Astrocyte of the spinal cord (primary cell): ENCODE data around the gene CHP2.

Experiments used
- DNase-seq: peaks from one replicate; pipeline ENCODE4 v3.0.0; 2011; ENCODE audit warnings: low read depth, low spot score
- H3K4me3 ChIP-seq: 2 replicates; pipeline ENCODE4 v1.5.1; 2011; ENCODE audit warnings: low read depth, mild to moderate bottlenecking, low read length, moderate library complexity
- in situ Hi-C: cut with HindIII; loops from 2 replicates; pipeline ENCODE4 v1.10.0; 2017; ENCODE audit warnings: low sequenced_read_pairs
- TF ChIP-seq, protein P1 (sequence below): IDR thresholded peaks from 2 replicates; pipeline ENCODE4 v1.5.1; 2012; ENCODE audit warnings: low read depth, mild to moderate bottlenecking, low read length, inconsistent platforms

CHP2 gene

DNA sequence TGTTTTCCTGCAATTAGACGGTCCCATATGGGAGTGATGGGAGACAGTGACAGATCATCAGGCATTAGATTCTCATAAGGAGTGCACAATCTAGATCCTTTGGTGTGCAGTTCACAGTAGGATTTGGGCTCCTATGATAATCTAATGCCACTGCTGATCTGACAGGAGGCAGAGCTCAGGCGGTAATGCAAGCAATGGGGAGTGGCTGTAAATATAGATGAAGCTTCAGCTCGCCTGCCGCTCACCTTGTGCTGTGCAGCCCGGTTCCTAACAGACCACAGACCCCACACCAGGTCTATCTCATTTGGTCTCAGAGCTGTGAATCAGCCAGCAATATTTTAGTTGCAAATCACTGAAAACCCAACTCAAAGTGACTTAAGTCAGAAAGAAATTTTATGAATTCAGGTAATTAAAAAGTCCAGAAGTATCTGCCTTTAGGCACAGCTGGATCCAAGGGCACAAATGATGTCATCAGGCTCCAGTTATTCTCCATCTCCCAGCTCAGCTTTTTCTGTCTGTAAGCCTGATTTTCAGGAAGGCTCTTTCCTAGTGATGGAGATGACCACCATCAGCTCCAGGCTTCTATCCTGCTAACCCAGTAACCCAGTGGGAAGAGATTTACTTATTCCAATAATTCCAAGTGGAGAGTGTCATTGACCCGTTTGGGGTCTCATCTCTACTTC lies 3.3 kb downstream of the CHP2 start:
- in situ Hi-C loops, result no loop called here
- H3K4me3 ChIP-seq, result no peak overlapping the region
- DNase-seq, result no peak
- TF ChIP-seq, protein P1, sequence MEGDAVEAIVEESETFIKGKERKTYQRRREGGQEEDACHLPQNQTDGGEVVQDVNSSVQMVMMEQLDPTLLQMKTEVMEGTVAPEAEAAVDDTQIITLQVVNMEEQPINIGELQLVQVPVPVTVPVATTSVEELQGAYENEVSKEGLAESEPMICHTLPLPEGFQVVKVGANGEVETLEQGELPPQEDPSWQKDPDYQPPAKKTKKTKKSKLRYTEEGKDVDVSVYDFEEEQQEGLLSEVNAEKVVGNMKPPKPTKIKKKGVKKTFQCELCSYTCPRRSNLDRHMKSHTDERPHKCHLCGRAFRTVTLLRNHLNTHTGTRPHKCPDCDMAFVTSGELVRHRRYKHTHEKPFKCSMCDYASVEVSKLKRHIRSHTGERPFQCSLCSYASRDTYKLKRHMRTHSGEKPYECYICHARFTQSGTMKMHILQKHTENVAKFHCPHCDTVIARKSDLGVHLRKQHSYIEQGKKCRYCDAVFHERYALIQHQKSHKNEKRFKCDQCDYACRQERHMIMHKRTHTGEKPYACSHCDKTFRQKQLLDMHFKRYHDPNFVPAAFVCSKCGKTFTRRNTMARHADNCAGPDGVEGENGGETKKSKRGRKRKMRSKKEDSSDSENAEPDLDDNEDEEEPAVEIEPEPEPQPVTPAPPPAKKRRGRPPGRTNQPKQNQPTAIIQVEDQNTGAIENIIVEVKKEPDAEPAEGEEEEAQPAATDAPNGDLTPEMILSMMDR, result no peak

DNA sequence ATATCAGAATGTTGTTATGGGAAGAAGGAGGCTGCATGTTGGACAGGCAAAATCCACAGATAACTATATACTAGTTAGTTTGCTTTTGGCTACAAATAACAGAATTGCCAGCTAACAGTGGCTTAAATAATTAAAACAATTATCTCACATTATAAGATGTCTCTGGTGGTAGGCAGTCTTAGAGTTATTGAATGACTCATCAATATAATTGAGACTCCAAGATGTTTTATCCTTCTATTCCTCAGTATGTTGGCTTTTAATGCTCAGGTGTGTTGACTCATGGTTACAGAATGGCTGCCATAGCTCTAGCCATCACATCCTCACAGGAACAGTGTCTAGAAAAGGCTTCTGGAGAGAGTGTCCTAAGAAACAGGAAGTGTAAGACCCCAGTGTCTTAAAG lies 11.1 kb downstream of the CHP2 start:
- TF ChIP-seq, protein P1, result no peak
- no peak for DNase-seq
- no peak overlapping the region for H3K4me3 ChIP-seq
- in situ Hi-C loops, result no loop called here

DNA sequence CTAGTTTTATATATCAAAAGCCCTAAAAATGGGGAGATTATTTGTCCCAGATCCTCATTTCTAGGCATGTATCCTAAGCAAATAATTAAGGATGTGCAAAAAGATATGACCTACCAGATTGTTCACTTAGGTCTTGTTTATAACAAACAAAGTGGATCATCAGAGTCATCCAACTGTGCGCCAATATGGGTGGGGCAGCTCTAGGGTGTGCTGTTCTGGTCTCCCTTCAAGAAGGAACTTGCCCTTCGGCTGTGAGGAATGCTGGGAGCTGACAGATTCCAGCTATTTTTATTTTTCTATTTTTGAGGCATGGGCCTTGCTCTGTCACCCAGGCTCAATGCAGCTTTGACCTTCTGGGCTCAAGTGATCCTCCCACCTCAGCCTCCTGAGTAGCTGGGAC lies 13.8 kb downstream of the CHP2 start:
- no peak for DNase-seq
- in situ Hi-C loops, result no loop called here
- TF ChIP-seq, protein P1, result no peak

DNA sequence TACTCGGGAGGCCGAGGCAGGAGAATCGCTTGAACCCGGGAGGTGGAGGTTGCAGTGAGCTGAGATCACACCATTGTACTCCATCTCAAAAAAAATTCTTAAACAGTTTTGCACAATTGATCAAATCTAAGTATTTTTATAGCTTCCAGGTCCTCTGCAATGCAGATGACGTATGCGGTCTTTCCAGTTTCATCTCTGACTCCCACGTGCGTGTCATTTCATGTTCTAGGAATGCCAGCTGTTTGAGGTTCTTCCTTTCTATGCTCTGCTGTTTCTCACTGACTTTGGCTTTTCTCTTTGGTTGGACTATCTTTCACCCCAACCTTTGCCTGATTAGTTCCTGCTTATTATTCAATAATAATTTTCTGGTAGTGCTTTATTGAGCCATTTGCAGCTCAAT lies 16.2 kb downstream of the CHP2 start:
- in situ Hi-C loops, result no loop called here
- no peak overlapping the region for H3K4me3 ChIP-seq
- DNase-seq, result no peak
- TF ChIP-seq, protein P1, result no peak

More for the DNA sequence above, 13.8 kb downstream of the CHP2 start:
- H3K4me3 ChIP-seq, result no peak overlapping the region

DNA sequence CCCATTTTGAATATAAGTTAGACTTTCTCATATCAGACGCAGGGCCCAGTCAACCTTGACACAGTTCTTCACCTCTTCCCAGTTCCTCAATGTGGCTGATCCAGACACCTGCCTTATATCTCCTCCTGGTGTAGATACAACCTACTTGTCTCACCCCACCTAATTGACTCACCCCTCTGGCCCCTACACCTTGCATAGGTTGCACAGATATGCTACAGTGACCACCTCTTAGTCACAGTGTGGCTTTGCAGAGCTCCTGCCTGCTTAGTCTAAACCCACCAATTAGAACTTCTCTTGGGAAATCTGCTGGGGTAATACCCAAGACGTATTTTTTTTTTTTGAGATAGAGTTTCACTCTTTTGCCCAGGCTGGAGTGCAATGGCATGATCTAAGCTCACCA lies 16.8 kb downstream of the CHP2 start:
- in situ Hi-C loops, result no loop called here
- DNase-seq, result no peak
- H3K4me3 ChIP-seq, result no peak overlapping the region
- TF ChIP-seq, protein P1, result no peak

DNA sequence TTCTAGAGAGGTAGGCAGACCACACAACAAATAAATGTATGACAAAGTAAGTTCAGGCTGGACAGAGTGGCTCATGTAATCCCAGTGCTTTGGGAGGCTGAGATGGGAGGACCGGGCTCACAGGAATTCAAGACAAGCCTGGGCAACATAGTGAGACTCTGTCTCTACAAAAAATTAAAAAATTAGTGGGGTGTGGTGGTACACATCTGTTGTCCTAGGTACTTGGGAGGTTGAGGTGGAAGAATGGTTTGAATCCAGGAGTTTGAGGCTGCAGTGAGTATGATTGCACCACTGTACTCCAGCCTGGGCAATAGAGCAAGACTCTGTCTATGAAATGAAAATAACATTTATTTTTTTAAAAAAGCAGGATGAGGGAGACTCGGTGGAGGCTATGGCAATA lies 18.5 kb downstream of the CHP2 start:
- in situ Hi-C loops, result no loop called here
- H3K4me3 ChIP-seq, result no peak overlapping the region
- TF ChIP-seq, protein P1, result no peak
- no peak for DNase-seq
